ENCODE data around the gene ING1. TPM values are rescaled to one million over a fixed set of nuclear protein-coding genes. Genes with fewer than 3 reads are reported as not detected.
"Not testable (repeated sequence)": the region's sequence is repeated elsewhere in the genome, so short reads cannot be mapped to it uniquely, and the experiment has no call there.

Gene ING1
- total RNA-seq, 1 donor from 2014 or later = 6.6 TPM

DNA sequence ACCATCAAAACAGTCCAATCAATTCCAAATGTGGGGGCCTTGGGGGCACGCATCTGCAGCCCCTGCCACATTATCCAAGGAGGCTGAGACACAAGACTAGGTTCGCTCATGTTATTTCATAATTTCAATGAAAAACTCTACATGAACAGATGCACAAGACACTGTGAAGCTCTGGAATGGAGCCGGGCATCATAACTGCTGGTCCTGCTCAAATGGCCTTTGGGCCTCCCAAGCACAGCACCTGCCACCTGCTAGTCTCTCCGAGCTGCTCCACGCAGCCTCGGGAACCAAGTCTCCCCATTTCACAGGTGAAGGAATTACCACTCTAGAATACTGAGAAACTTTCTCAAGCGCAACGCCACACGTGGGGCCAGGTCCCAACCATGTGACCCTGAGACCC is 24.5 kb upstream of the ING1 start:
- DNase-seq (ENCODE audit: low spot score) = no peak
- intact Hi-C loops (cut with DNase I) = no loop called here

GRCh38 chr13:110689711-110690110 is 23.8 kb upstream of the ING1 start:
- no peak for DNase-seq (ENCODE audit: low spot score)
- intact Hi-C loops (cut with DNase I) = no loop called here

DNA sequence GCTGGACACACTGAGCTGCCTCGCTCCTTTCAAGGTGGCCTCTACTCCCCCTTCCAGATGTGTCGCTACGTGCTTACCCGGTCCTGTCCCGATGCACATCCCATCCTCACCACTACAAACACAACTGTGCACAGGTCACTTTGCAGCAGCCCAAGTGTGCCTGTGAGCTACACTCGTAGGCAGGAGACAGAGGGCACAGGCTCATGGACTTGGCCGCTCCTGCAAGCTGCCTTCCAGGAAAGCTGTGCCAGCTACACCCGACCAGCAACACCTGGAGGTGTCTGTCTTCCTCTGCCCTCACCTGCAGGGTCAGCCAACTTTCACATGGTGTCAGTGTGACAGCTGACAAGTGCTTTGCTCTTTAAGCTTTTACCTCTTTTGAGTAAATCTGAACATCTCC is 23.0 kb upstream of the ING1 start:
- intact Hi-C loops (cut with DNase I) = no loop called here
- no peak for DNase-seq (ENCODE audit: low spot score)

- intact Hi-C loops (cut with DNase I); DNase-seq (ENCODE audit: low spot score): not testable (repeated sequence)
Observed at GRCh38 chr13:110695774-110696173, 17.7 kb upstream of the ING1 start.

DNA sequence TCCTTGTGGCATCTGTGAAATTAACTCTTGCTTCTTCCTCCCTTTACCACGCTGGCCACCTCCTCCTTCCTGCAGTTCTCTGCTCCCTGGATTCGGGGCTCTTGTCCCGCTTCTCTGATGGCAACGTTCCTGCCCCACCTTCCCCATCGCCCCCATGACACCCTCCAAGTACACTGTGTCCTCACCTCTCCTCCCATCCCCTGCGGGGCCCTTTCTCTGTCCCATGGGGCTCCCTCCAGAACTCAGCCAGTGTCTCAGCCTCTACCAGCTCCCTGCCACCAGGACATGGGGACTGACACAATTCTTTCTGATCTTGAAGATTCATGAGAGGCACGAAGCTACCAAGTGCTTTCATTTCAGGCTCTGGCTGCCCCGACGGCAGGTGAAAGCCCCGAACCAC is 16.7 kb upstream of the ING1 start:
- intact Hi-C loops (cut with DNase I) = no loop called here
- no peak for DNase-seq (ENCODE audit: low spot score)

GRCh38 chr13:110697842-110698241 is 15.7 kb upstream of the ING1 start:
- intact Hi-C loops (cut with DNase I) = no loop called here
- no peak for DNase-seq (ENCODE audit: low spot score)

GRCh38 chr13:110698689-110699088 is 14.8 kb upstream of the ING1 start:
- DNase-seq (ENCODE audit: low spot score) = no peak
- intact Hi-C loops (cut with DNase I) = no loop called here

GRCh38 chr13:110699148-110700145 is 14.1 kb upstream of the ING1 start:
- DNase-seq (ENCODE audit: low spot score) = no peak
- intact Hi-C loops (cut with DNase I) = no loop called here

DNA sequence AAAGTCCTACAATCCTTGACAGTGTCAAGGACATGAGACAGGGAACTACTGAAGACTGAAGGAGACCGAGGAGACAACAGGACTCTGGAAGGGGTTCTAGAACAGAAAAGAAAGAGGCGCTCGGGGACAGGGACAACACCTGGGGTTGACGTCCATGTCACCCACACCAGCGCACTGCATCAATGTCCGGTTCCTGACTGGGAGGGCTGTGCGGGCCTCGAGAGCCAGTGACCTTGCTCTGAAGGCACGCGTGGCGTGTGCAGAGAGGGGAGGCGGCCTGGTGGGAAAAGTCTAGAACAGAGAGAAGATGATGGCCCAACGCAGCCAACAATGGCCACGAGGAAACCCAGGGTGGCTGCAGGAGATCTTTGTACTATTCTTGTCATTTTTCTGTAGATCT is 13.3 kb upstream of the ING1 start:
- intact Hi-C loops (cut with DNase I) = no loop called here
- no peak for DNase-seq (ENCODE audit: low spot score)

DNA sequence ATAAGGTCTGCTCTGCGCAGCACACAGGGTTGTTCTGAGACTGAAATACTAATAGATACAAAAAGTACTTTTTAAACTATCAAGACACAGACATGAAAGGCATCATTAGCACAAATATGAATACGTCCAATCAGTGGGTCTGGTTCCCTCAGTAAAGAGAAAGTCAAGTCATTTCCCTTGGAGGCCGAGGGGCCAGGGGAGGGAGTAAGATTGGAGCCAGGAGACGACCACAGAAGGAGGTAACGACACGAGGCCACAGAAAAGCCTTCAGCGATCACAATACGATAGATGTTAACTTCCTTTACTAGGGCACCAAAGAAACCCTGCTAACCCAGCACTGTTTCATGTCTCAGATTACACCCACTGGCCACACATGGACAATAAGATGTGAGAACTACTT is 12.9 kb upstream of the ING1 start:
- no peak for DNase-seq (ENCODE audit: low spot score)
- intact Hi-C loops (cut with DNase I) = no loop called here

- intact Hi-C loops (cut with DNase I) = not testable (repeated sequence)
Observed at GRCh38 chr13:110701061-110701460, 12.4 kb upstream of the ING1 start.

GRCh38 chr13:110702089-110702488 is 11.4 kb upstream of the ING1 start:
- no peak for DNase-seq (ENCODE audit: low spot score)
- intact Hi-C loops (cut with DNase I) = no loop called here

More at GRCh38 chr13:110701061-110701460, 12.4 kb upstream of the ING1 start:
- DNase-seq (ENCODE audit: low spot score) = not testable (repeated sequence)

DNA sequence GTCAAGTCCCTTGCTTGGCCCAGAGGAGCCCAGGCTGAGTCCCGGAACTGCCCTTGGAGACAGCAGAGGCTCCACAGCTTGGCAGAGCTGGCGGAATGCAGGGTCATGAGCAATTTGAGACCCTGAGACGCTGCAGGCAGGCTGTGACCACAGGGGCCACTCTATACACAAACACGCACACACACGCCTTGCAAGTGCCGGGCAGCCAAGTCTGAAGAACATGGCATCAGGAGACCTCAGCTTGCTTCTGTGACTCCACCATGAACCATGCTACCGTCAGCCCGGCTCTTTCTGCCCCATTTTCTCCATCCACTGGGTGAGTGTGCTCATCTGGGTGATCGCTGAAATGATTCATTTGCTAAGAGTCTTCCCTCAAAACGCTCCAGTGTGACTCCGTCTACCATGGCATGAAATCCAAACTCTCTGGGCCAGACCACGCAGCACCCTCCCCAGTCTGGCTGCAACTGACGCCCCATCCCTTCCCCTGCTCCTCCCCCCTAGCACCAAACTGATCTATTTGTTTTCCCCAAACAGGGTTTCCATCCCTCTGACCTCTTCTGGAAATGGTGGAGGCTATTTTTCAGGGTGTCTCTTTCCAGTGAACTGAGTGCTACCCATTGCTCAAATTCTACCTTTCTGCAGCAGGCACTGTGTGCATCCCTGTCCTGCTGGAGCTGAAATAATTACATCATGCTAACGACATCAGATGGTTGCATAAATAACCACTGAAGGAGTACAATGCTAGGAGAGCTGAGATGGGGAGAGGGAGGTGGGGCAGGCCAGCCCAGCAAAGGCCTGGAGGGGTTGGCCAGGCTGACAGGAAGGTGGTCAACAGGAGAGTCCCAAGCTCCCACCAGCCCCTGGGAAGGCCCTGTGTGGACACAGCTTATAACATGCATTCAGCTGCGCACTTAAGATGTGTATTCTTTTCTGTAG is 10.6 kb upstream of the ING1 start:
- no peak for DNase-seq (ENCODE audit: low spot score)
- intact Hi-C loops (cut with DNase I) = no loop called here

DNA sequence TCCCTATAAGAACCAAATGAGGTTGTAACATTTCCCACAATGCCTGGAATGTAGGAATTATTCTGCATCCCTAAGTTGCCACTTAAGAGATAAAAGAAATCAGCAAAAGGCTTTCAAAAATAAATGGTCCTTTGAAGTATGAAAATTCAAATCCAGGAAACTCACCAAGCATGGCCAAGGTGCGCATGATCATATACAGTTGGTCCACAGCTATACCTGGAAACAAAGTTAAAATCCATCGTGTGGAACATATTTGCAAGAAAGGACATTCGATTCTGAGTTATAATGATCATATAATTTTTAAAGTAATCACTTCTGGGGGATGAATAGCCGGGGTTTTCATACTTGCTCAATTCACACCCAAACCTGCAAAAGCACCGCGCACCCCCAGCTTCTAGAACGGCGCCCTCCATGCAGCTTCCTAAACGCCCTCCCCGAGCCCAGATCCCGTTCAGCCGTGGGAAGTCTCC is 8.1 kb upstream of the ING1 start:
- no peak for DNase-seq (ENCODE audit: low spot score)
- intact Hi-C loops (cut with DNase I) = no loop called here

DNA sequence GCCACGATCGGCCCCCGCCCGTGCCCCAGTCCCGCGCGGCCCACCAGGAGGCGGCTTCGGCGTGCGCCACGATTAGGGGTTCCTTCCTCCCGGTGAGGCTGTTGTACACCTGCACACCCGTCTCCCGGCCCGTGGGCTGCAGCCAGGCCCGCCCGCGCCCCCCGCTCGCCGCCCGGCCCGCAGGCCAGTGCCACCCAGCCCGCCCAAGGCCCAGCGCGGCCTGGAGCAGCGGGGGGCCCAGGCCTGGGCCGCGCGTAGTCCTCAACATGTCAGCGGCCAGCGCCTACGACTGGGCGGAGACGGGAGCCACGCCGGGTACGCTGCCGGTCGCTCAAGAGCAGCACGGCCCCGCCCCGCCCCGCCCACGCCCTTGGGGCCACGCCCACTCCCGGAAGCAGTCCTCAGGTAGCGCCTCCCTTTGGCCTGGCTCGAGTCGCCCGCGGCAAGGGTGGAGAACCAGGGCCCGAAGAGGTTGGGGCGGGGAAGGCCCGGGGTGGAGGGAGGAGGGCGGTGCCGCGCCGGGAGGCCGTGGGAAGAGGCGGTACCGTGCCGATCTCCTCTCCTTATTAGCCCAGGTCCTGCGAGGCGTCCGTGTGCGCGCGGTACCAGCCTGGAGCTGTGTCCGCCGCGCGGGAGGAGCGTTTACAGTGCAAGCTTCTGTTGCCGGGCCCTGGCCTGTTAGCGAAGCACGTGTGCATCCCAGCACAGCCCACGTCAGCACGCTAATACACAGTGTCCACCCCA is 7.5 kb upstream of the ING1 start, which contains the start of gene CARS2:
Gene CARS2 (minus strand): TSS at position 291 of the 744 bp plus-strand sequence. CDS start 23 bp downstream, at position 268.
- DNase-seq (ENCODE audit: low spot score) = peak; percentile 98

DNA sequence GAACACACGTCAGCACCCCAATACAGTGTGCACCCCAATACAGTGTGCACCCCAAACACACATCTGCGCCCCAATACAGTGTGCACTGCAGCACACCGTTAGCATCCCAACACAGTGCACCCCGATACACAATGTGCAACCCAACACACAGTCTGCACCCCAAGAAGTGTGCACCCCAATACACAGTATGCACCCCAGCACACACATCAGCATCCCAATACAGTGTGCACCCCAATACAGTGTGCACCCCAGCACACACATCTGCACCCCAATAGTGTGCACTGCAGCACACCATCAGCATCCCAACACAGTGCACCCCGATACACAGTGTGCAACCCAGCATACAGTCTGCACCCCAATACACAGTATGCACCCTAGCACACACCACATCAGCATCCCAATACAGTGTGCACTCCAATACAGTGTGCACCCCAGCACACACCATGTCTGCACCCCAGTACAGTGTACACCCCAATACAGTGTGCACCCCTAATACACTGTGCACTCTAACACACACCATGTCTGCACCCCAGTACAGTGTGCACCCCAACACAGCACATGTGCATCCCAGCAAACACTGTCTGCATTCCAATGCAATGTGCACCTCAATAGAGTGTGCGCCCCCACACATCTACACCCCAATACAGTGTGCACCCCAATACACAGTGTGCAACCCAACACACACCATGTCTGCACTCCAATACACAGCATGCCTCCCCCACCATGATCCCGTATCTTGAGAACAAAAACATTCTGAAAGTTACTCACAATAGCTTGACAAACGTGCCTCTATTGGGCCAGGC is 6.7 kb upstream of the ING1 start:
- intact Hi-C loops (cut with DNase I) = no loop called here

More for the DNA sequence above, 7.5 kb upstream of the ING1 start, which contains the start of gene CARS2:
- intact Hi-C loops (cut with DNase I) = no loop called here

GRCh38 chr13:110712081-110712848 is 1.2 kb upstream of the ING1 start:
- DNase-seq (ENCODE audit: low spot score) = peak; percentile 94
- intact Hi-C loops (cut with DNase I) = loop anchor here (2.0 to 5.0 kb wide), 3 partner anchors 97 to 295 kb away; partner anchors contain the start of gene NAXD

More for the DNA sequence above, 6.7 kb upstream of the ING1 start:
- DNase-seq (ENCODE audit: low spot score) = no peak

Data from cardiac septum (tissue), 1 donor.